Measurements from ENCODE around the gene PRKD2. TPM values are rescaled to one million over a fixed set of nuclear protein-coding genes. Genes with fewer than 3 reads are reported as not detected.

PRKD2 gene
- total and polyA plus RNA-seq, 2 of the 8 experiments (the other 6 are each of a cell fraction or from before 2014, with no cell fraction given) = 24.4 to 63.8 TPM

- TF ChIP-seq CHD7 (IDR thresholded peaks at IDR 0.05; ENCODE audit: insufficient replicate concordance, low read length) = no peak
- TF ChIP-seq CEBPB (IDR thresholded peaks at IDR 0.05; ENCODE audit: low read depth, low read length) = no peak
- TF ChIP-seq SIRT6 (IDR thresholded peaks at IDR 0.05; ENCODE audit: low read length) = no peak
- TF ChIP-seq RBBP5 (IDR thresholded peaks at IDR 0.05; ENCODE audit: borderline replicate concordance, low read depth, low read length) = no peak
- TF ChIP-seq SAP30 (IDR thresholded peaks at IDR 0.05; ENCODE audit: insufficient read depth, insufficient replicate concordance, low read length) = no peak
- TF ChIP-seq SIN3A (conservative IDR thresholded peaks at IDR 0.05 in 1 of 2, IDR thresholded peaks at IDR 0.05 in 1 of 2; ENCODE audit: low read depth in 1 of 2, low read length in 2 of 2) = no peak
- no peak for TF ChIP-seq JUN (IDR thresholded peaks at IDR 0.05; ENCODE audit: low read depth, low read length)
- TF ChIP-seq ATF3 (IDR thresholded peaks at IDR 0.05; ENCODE audit: insufficient read depth, low read depth, low read length) = no peak
Observed at GRCh38 chr19:46720503-46721239, 3.8 kb upstream of the PRKD2 start (continued).

Data from H1 (cell line).